Erythroblast (primary cell): ENCODE measurements around the gene ESR1.

Source experiments
- GATA1 ChIP-seq: IDR thresholded peaks from 2 replicates; pipeline ENCODE4 v1.6.1; 2011; ENCODE audit warnings: low read depth, mild to moderate bottlenecking, control low read depth, low read length, moderate library complexity
- POLR2A ChIP-seq: IDR thresholded peaks from 2 replicates; pipeline ENCODE4 v1.6.1; 2011; ENCODE audit warnings: mild to moderate bottlenecking, low read length

- TF ChIP-seq POLR2A (no peak), GATA1 (no peak)
Measured at GRCh38 chr6:152086223-152086873, 278.9 kb downstream of the ESR1 start.
